ENCODE results near the gene RAB3IL1. TPM values are rescaled to one million over a fixed set of nuclear protein-coding genes. Genes with fewer than 3 reads are reported as not detected.

RAB3IL1 gene
- total and polyA plus RNA-seq, 9 of the 15 experiments (the other 6 are each of a cell fraction or from before 2014, with no cell fraction given): 0.15 to 42.6 (median 15.5) TPM

GRCh38 chr11:61962213-61963015 lies 45.0 kb upstream of the RAB3IL1 start (continued):
- no peak for TF ChIP-seq ZBTB40 (IDR thresholded peaks at IDR 0.05)
- TF ChIP-seq ZBTB40 (CRISPR knock-in tag; IDR thresholded peaks at IDR 0.05): 0 out of 2 replicates have a peak, but pooled peaks have one; percentile 25
- TF ChIP-seq SREBF2 (CRISPR knock-in tag; IDR thresholded peaks at IDR 0.05): no peak
- 0 out of 3 replicates have a peak, but pooled peaks of 1 of the 2 experiments have one; percentile 7 for TF ChIP-seq CBX3 (IDR thresholded peaks at IDR 0.05; ENCODE audit: borderline replicate concordance in 1 of 2, low read length in 2 of 2)
- TF ChIP-seq NCOR1 (IDR thresholded peaks at IDR 0.05): no peak
- TF ChIP-seq CEBPG (CRISPR knock-in tag; IDR thresholded peaks at IDR 0.05): 0 out of 2 replicates have a peak, but pooled peaks have one; percentile 15
- no peak for TF ChIP-seq CEBPG (tag; conservative IDR thresholded peaks at IDR 0.05 in 1 of 2, IDR thresholded peaks at IDR 0.05 in 1 of 2)
- TF ChIP-seq ZNF512 (tag; IDR thresholded peaks at IDR 0.05): no peak
- TF ChIP-seq CREB1 (IDR thresholded peaks at IDR 0.05): no peak
- TF ChIP-seq CREB1 (CRISPR knock-in tag; IDR thresholded peaks at IDR 0.05): no peak
- no peak for TF ChIP-seq ETS2 (tag; IDR thresholded peaks at IDR 0.05; ENCODE audit: borderline replicate concordance, poor library complexity, severe bottlenecking)
- no peak for TF ChIP-seq HMBOX1 (IDR thresholded peaks at IDR 0.05)
- no peak for TF ChIP-seq RBM39 (optimal IDR thresholded peaks at IDR 0.05; ENCODE audit: low read depth, low read length)
- no peak for TF ChIP-seq TGIF2 (CRISPR knock-in tag; IDR thresholded peaks at IDR 0.05)
- TF ChIP-seq SP2 (IDR thresholded peaks at IDR 0.05; ENCODE audit: extremely low read depth, low read depth, low read length, poor library complexity, severe bottlenecking): no peak

Data from K562 (cell line).